Suprapubic skin (tissue), 4 donors: ENCODE measurements around the gene AGTRAP.

Experiments used
- POLR2A ChIP-seq, 2 donors: fragments of 450-650 bp; IDR thresholded peaks; one replicate each; pipeline ENCODE4 v1.6.1; 2017; ENCODE audit warnings: antibody characterized with exemption in 2 of 2, mild to moderate bottlenecking in 2 of 2, moderate library complexity in 2 of 2
- POLR2AphosphoS5 ChIP-seq, 3 donors: sonication (generic); formaldehyde crosslinking; IDR thresholded peaks; one replicate each; pipeline ENCODE4 v1.6.1; 2017; ENCODE audit warnings: antibody characterized with exemption in 3 of 3
- TF ChIP-seq, protein P1 (sequence below), 2 donors: fragments of 200-600 bp in 1 of 2; fragments of 450-650 bp in 1 of 2; sonication (generic) in 1 of 2; IDR thresholded peaks; one replicate each; pipeline ENCODE4 v1.5.1; 2016 to 2019; ENCODE audit warnings: antibody characterized with exemption in 2 of 2, mild to moderate bottlenecking in 1 of 2, moderate library complexity in 1 of 2

DNA sequence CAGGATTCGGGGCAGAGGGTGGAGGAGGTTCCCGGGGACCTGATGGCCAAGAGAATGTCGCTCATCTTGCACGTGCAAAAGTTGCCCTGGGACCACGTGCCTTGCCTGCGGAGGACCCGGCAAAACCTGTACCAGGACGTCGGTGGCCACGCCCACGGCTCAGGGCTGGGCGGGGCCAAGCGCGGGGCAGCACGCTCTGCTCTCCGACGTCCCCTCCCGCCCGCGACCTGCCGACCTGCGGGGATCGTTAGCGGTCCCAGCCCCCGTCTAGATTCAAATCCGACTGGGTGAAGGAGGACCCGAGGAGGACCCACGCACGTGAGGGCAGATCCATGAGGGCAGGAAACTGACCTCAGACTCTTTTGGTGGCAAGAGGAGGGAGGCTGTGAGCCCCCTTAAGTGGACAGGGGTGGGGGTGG lies 26.1 kb downstream of the AGTRAP start, which contains the start of gene C1orf167:
- TF ChIP-seq POLR2AphosphoS5 (IDR thresholded peaks at IDR 0.05) (no peak), POLR2A (IDR thresholded peaks at IDR 0.05) (no peak)
- TF ChIP-seq, protein P1, sequence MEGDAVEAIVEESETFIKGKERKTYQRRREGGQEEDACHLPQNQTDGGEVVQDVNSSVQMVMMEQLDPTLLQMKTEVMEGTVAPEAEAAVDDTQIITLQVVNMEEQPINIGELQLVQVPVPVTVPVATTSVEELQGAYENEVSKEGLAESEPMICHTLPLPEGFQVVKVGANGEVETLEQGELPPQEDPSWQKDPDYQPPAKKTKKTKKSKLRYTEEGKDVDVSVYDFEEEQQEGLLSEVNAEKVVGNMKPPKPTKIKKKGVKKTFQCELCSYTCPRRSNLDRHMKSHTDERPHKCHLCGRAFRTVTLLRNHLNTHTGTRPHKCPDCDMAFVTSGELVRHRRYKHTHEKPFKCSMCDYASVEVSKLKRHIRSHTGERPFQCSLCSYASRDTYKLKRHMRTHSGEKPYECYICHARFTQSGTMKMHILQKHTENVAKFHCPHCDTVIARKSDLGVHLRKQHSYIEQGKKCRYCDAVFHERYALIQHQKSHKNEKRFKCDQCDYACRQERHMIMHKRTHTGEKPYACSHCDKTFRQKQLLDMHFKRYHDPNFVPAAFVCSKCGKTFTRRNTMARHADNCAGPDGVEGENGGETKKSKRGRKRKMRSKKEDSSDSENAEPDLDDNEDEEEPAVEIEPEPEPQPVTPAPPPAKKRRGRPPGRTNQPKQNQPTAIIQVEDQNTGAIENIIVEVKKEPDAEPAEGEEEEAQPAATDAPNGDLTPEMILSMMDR (IDR thresholded peaks at IDR 0.05): no peak
